ENCODE data around the gene DBR1. TPM values are rescaled to one million over a fixed set of nuclear protein-coding genes. Genes with fewer than 3 reads are reported as not detected.

The DBR1 gene
- total RNA-seq, 1 donor = 17.5 TPM

GRCh38 chr3:138114988-138115971 is 59.4 kb downstream of the DBR1 start, which contains the start of gene DZIP1L:
Gene DZIP1L (minus strand): TSS chr3:138115608. CDS start chr3:138103971, 11,637 bp downstream.
- peak; percentile 24 for TF ChIP-seq CTCF (IDR thresholded peaks at IDR 0.05; ENCODE audit: insufficient read depth, low read length)
- peak within 1 kb of the TSS; percentile 83 for H3K4me3 ChIP-seq (ENCODE audit: low read depth, low read length)
- DNase-seq (ENCODE audit: low read depth) = peak; percentile 57

- H3K4me3 ChIP-seq (ENCODE audit: low read depth, low read length) = peak overlapping the region; percentile 83
- peak; percentile 40 for DNase-seq (ENCODE audit: low read depth)
- TF ChIP-seq CTCF (IDR thresholded peaks at IDR 0.05; ENCODE audit: insufficient read depth, low read length) = no peak
Measured at GRCh38 chr3:138114431-138114918, 60.2 kb downstream of the DBR1 start.

GRCh38 chr3:138113326-138113725 is 61.4 kb downstream of the DBR1 start:
- DNase-seq (ENCODE audit: low read depth) = no peak
- no peak for TF ChIP-seq CTCF (IDR thresholded peaks at IDR 0.05; ENCODE audit: insufficient read depth, low read length)
- H3K4me3 ChIP-seq (ENCODE audit: low read depth, low read length) = no peak overlapping the region

GRCh38 chr3:138112362-138112761 is 62.4 kb downstream of the DBR1 start:
- no peak overlapping the region for H3K4me3 ChIP-seq (ENCODE audit: low read depth, low read length)
- no peak for DNase-seq (ENCODE audit: low read depth)
- TF ChIP-seq CTCF (IDR thresholded peaks at IDR 0.05; ENCODE audit: insufficient read depth, low read length) = no peak

Other genes starting within 250 kb of the DBR1 start
- gene CLDN18, start 164.8 kb downstream of the DBR1 start, total RNA-seq (ENCODE audit: low replicate concordance) = not detected in 2 replicates
- gene DZIP1L, start 59.3 kb downstream of the DBR1 start, total RNA-seq (ENCODE audit: low replicate concordance) = 28.3 and 38.2 TPM in 2 replicates
- not detected in 2 replicates for gene A4GNT, start 42.5 kb downstream of the DBR1 start, total RNA-seq (ENCODE audit: low replicate concordance)
- 44.0 and 49.8 TPM in 2 replicates for gene ARMC8, start 12.4 kb upstream of the DBR1 start, total RNA-seq (ENCODE audit: low replicate concordance)
- gene NME9, start 154.9 kb upstream of the DBR1 start, total RNA-seq (ENCODE audit: low replicate concordance) = 0.18 TPM in 1 of 2 replicates, not detected in the other
- 31.2 and 53.3 TPM in 2 replicates for gene MRAS, start 173.7 kb upstream of the DBR1 start, total RNA-seq (ENCODE audit: low replicate concordance)

All from fibroblast of the aortic adventitia (primary cell).